IMR-90 (cell line): ENCODE measurements around the gene RAB6A. TPM values are rescaled to one million over a fixed set of nuclear protein-coding genes. Genes with fewer than 3 reads are reported as not detected.

Experiments used
- ATAC-seq: fragments of 200-7000 bp; cut with Tn5 transposase; 2 replicates; pipeline ENCODE4 v1.9.1; 2020; ENCODE audit warnings: low read depth, mild to moderate bottlenecking, moderate library complexity
- BruUV-seq: library from RNA; stranded (reverse); fragments of 400-500 nt; replicated peaks from 2 replicates; lab custom pipeline; 2021; lab: Mats Ljungman, UMichigan
- CTCF ChIA-PET: fragments of 300-600 bp; formaldehyde crosslinking; extraction: SDS; loops from one replicate; lab custom pipeline; 2021; ENCODE audit warnings: antibody characterized with exemption; lab: Yijun Ruan, JAX
- POLR2A ChIA-PET: fragments of 300-600 bp; sonication (Branson Sonifier 250); formaldehyde crosslinking; loops from one replicate; lab custom pipeline; 2022; ENCODE audit warnings: antibody characterized with exemption; ENCODE audit not compliant: unreplicated experiment; lab: Charles Lee
- DNase-seq: peaks from one replicate; pipeline ENCODE4 v3.0.0; 2013
- H2AFZ ChIP-seq: replicated peaks from 2 replicates; pipeline ENCODE3; 2013; ENCODE audit warnings: low read length, mild to moderate bottlenecking; ENCODE audit not compliant: poor library complexity
- H2AK5ac ChIP-seq: 2 replicates; pipeline ENCODE4 v1.6.1; 2013; ENCODE audit warnings: low read depth, low read length, inconsistent platforms
- H2AK9ac ChIP-seq: replicated peaks from 2 replicates; pipeline ENCODE3; 2013; ENCODE audit warnings: mild to moderate bottlenecking, low read depth, low read length, moderate library complexity; ENCODE audit not compliant: poor library complexity
- H2BK120ac ChIP-seq: 2 replicates; pipeline ENCODE4 v1.6.1; 2013; ENCODE audit warnings: low read depth, low read length, inconsistent platforms
- H2BK15ac ChIP-seq: 3 replicates; pipeline ENCODE4 v1.6.1; 2013; ENCODE audit warnings: low read depth, low read length, inconsistent platforms
- H2BK20ac ChIP-seq: 2 replicates; pipeline ENCODE4 v1.6.1; 2013; ENCODE audit warnings: low read depth, mild to moderate bottlenecking, inconsistent platforms, low read length, moderate library complexity
- H2BK5ac ChIP-seq: 2 replicates; pipeline ENCODE4 v1.6.1; 2013; ENCODE audit warnings: mild to moderate bottlenecking, low read depth, low read length, inconsistent platforms; ENCODE audit not compliant: poor library complexity, severe bottlenecking
- H3K14ac ChIP-seq: replicated peaks from 2 replicates; pipeline ENCODE4 v1.6.1; 2013; ENCODE audit warnings: low read depth, low read length, inconsistent platforms
- H3K18ac ChIP-seq: 2 replicates; pipeline ENCODE4 v1.6.1; 2013; ENCODE audit warnings: low read depth, low read length, control low read depth
- H3K23ac ChIP-seq: 2 replicates; pipeline ENCODE4 v1.6.1; 2013; ENCODE audit warnings: low read depth, low read length, inconsistent platforms
- H3K27ac ChIP-seq: 2 replicates; pipeline ENCODE4 v1.5.1; 2013; ENCODE audit warnings: mild to moderate bottlenecking, control low read depth, low read length; ENCODE audit not compliant: insufficient read depth
- H3K27me3 ChIP-seq: 2 replicates; pipeline ENCODE4 v1.6.1; 2013; ENCODE audit warnings: low read length; ENCODE audit not compliant: control insufficient read depth, insufficient read depth
- H3K36me3 ChIP-seq: 2 replicates; pipeline ENCODE4 v1.6.1; 2013; ENCODE audit warnings: low read length, mixed read lengths; ENCODE audit not compliant: control insufficient read depth, insufficient read depth
- H3K4ac ChIP-seq: 2 replicates; pipeline ENCODE4 v1.6.1; 2013; ENCODE audit warnings: low read depth, low read length, inconsistent platforms
- H3K4me1 ChIP-seq: 2 replicates; pipeline ENCODE4 v1.6.1; 2013; ENCODE audit warnings: low read length, mixed read lengths; ENCODE audit not compliant: control insufficient read depth, insufficient read depth
- H3K4me2 ChIP-seq: 2 replicates; pipeline ENCODE4 v1.6.1; 2013; ENCODE audit warnings: low read depth, mild to moderate bottlenecking, control low read depth, low read length, moderate library complexity
- H3K4me3 ChIP-seq: 2 replicates; pipeline ENCODE4 v1.5.1; 2013; ENCODE audit warnings: low read depth, mild to moderate bottlenecking, control low read depth, low read length, moderate library complexity; ENCODE audit not compliant: insufficient read depth
- H3K56ac ChIP-seq: 2 replicates; pipeline ENCODE4 v1.6.1; 2013; ENCODE audit warnings: low read length, inconsistent platforms; ENCODE audit not compliant: insufficient read depth; ENCODE audit errors: extremely low read depth
- H3K79me1 ChIP-seq, 2 experiments: 2 replicates each; pipeline ENCODE4 v1.6.1; 2013; ENCODE audit warnings: low read length in 2 of 2, inconsistent platforms in 1 of 2, low read depth in 1 of 2
- H3K9ac ChIP-seq: 2 replicates; pipeline ENCODE4 v1.6.1; 2013; ENCODE audit warnings: low read depth, low read length, control low read depth
- H3K9me1 ChIP-seq: 2 replicates; pipeline ENCODE4 v1.6.1; 2013; ENCODE audit warnings: low read length, inconsistent platforms; ENCODE audit not compliant: insufficient read depth
- H3K9me3 ChIP-seq: 2 replicates; pipeline ENCODE4 v1.6.1; 2013; ENCODE audit warnings: low read length; ENCODE audit not compliant: control insufficient read depth, insufficient read depth
- H4K20me1 ChIP-seq: 2 replicates; pipeline ENCODE4 v1.6.1; 2013; ENCODE audit warnings: low read length, inconsistent platforms; ENCODE audit not compliant: insufficient read depth
- H4K5ac ChIP-seq: 2 replicates; pipeline ENCODE4 v1.6.1; 2013; ENCODE audit warnings: mild to moderate bottlenecking, low read depth, low read length, control low read depth
- H4K8ac ChIP-seq, 2 experiments: 2 replicates each; pipeline ENCODE4 v1.6.1; 2013; ENCODE audit warnings: low read depth in 2 of 2, low read length in 2 of 2, control low read depth in 1 of 2, inconsistent platforms in 1 of 2
- H4K91ac ChIP-seq: 2 replicates; pipeline ENCODE4 v1.6.1; 2013; ENCODE audit warnings: low read depth, low read length, inconsistent platforms; ENCODE audit not compliant: insufficient read depth
- BHLHE40 ChIP-seq: fragments of 150-350 bp; IDR thresholded peaks from 2 replicates; pipeline ENCODE4 v1.6.1; 2016; ENCODE audit warnings: mild to moderate bottlenecking, low read depth, low read length
- CEBPB ChIP-seq: IDR thresholded peaks from 2 replicates; pipeline ENCODE4 v1.6.1; 2012; ENCODE audit warnings: low read depth, low read length, improper control_type of control experiment
- CHD1 ChIP-seq: IDR thresholded peaks from 2 replicates; pipeline ENCODE4 v1.6.1; 2012; ENCODE audit warnings: low read depth, low read length, improper control_type of control experiment
- ELK1 ChIP-seq: fragments of 150-350 bp; IDR thresholded peaks from 2 replicates; pipeline ENCODE4 v1.6.1; 2016; ENCODE audit warnings: low read depth, mild to moderate bottlenecking, low read length, moderate library complexity, borderline replicate concordance
- MAFK ChIP-seq: IDR thresholded peaks from 2 replicates; pipeline ENCODE4 v1.6.1; 2012; ENCODE audit warnings: low read depth, low read length, improper control_type of control experiment
- MAZ ChIP-seq: IDR thresholded peaks from 2 replicates; pipeline ENCODE4 v1.6.1; 2012; ENCODE audit warnings: low read depth, mild to moderate bottlenecking, low read length, improper control_type of control experiment, moderate library complexity, borderline replicate concordance
- NFE2L2 ChIP-seq: fragments of 150-350 bp; IDR thresholded peaks from 2 replicates; pipeline ENCODE4 v1.6.1; 2016; ENCODE audit warnings: low read depth, mild to moderate bottlenecking, low read length
- POLR2A ChIP-seq: IDR thresholded peaks from 2 replicates; pipeline ENCODE4 v1.6.1; 2012; ENCODE audit warnings: mild to moderate bottlenecking, low read depth, low read length
- RCOR1 ChIP-seq: IDR thresholded peaks from 2 replicates; pipeline ENCODE4 v1.6.1; 2012; ENCODE audit warnings: mild to moderate bottlenecking, low read length, improper control_type of control experiment; ENCODE audit not compliant: insufficient replicate concordance
- USF2 ChIP-seq: fragments of 150-350 bp; IDR thresholded peaks from 2 replicates; pipeline ENCODE4 v1.6.1; 2017; ENCODE audit warnings: mild to moderate bottlenecking, antibody characterized with exemption, low read length, low read depth
- WGBS, 2 experiments: methylation state at CpG; one replicate each; pipeline versions ENCODE4 v1.1.5 to v1.1.7; 2013; ENCODE audit warnings: missing lambda C conversion rate in 2 of 2; ENCODE audit not compliant: insufficient read length in 1 of 2; ENCODE audit errors: extremely low coverage in 2 of 2; 5-methylcytosine and 5-hydroxymethylcytosine counted together
- dilution Hi-C: fragments of 300-500 bp; cut with HindIII; formaldehyde crosslinking; loops from one replicate; pipeline ENCODE4 v1.14.3; 2018; ENCODE audit warnings: low sequenced_read_pairs; ENCODE audit not compliant: unreplicated experiment
- in situ Hi-C: fragments of 300-500 bp; cut with MboI; formaldehyde crosslinking; loops from 3 replicates; pipeline ENCODE4 v1.14.3; 2019; ENCODE audit warnings: low sequenced_read_pairs, inconsistent platforms, mixed read lengths
- intact Hi-C: fragments of 100-400 bp; cut with micrococcal nuclease; formaldehyde crosslinking; loops from 2 replicates; pipeline ENCODE4 v1.10.0; 2022
- polyA plus RNA-seq, 3 experiments: library from polyadenylated mRNA; depleted of rRNA; stranded (reverse); fragments of >200 nt; gene quantifications; 2 replicates each; pipeline ENCODE4 v1.2.3, GENCODE V29; 2012; ENCODE audit warnings: low replicate concordance in 1 of 3
- total RNA-seq: library from RNA; depleted of rRNA; stranded (reverse); fragments of >200 nt; gene quantifications from 2 replicates; pipeline ENCODE4 v1.2.3, GENCODE V29; 2012

RAB6A gene
- total and polyA plus RNA-seq, 2 of the 4 experiments (the other 2 are of a cell fraction): 65.5 to 81.0 TPM

GRCh38 chr11:73680687-73681086 lies 80.2 kb downstream of the RAB6A start:
- peaks cover 0 to 7% of the 10 kb centered on the region in 2 experiments; a peak in 2 of 4 replicates for H3K79me1 ChIP-seq
- no peak for TF ChIP-seq USF2
- TF ChIP-seq CHD1: no peak
- TF ChIP-seq BHLHE40: no peak
- TF ChIP-seq CEBPB: no peak
- TF ChIP-seq MAZ: no peak
- no peak for TF ChIP-seq RCOR1
- TF ChIP-seq MAFK: no peak
- no peak for TF ChIP-seq NFE2L2
- TF ChIP-seq ELK1: no peak
- TF ChIP-seq POLR2A: no peak
- H3K27ac ChIP-seq: peak overlapping the region; percentile 21; the same call in 1 of the 2 replicates
- no peak overlapping the region for H2AK9ac ChIP-seq
- H3K14ac ChIP-seq: no peak overlapping the region
- no peak overlapping the region for H2AK5ac ChIP-seq
- H4K91ac ChIP-seq: no peak overlapping the region
- peaks cover 16% of the 10 kb centered on the region for H3K36me3 ChIP-seq
- H3K9me1 ChIP-seq: no peaks in the 10 kb centered on the region
- H3K56ac ChIP-seq: no peak overlapping the region
- no peak overlapping the region for H3K9ac ChIP-seq
- no CpG with 5 or more reads among the region's 2 CpGs for WGBS, 2 experiments
- H3K4me3 ChIP-seq: no peak overlapping the region
- no peak overlapping the region for H2BK20ac ChIP-seq
- H3K27me3 ChIP-seq: no peaks in the 10 kb centered on the region
- H3K18ac ChIP-seq: no peak overlapping the region
- ChIA-PET CTCF (interaction anchor here (0.7 to 0.9 kb wide), 3 partner anchors 9 to 99 kb away, joined by 3 to 4 read pairs (median 3); no protein-coding TSS in a partner anchor), POLR2A (no interaction called here)
- peak; percentile 44 for DNase-seq
- H2BK15ac ChIP-seq: no peak overlapping the region
- H4K8ac ChIP-seq: no peak overlapping the region
- H4K20me1 ChIP-seq: no peaks in the 10 kb centered on the region
- no peak overlapping the region for H2BK5ac ChIP-seq
- no peak overlapping the region for H3K23ac ChIP-seq
- H4K5ac ChIP-seq: no peak overlapping the region
- in situ Hi-C loops: no loop called here
- ATAC-seq: peak; percentile 84
- no peak overlapping the region for H2AFZ ChIP-seq
- no peak overlapping the region for H2BK120ac ChIP-seq
- no peaks in the 10 kb centered on the region for H3K4me1 ChIP-seq
- intact Hi-C loops: loop anchor here (5.0 kb wide), 1 partner anchor 57 kb away; no protein-coding TSS in a partner anchor
- dilution Hi-C loops: no loop called here
- no peak overlapping the region for H3K4ac ChIP-seq
- BruUV-seq: no TSS peak
- H3K9me3 ChIP-seq: no peaks in the 10 kb centered on the region
- H3K4me2 ChIP-seq: no peak overlapping the region
